IPS DF 6.9 (cell line): Measurements from ENCODE around the gene SRSF6.
"Not testable (repeated sequence)": the region's sequence is repeated elsewhere in the genome, so short reads cannot be mapped to it uniquely, and the experiment has no call there.

ENCODE experiments used
- DNase-seq: peaks from one replicate; pipeline ENCODE4 v3.0.0-alpha.2; 2013; ENCODE audit warnings: low read depth, low spot score
- H3K27ac ChIP-seq: one replicate; pipeline ENCODE4 v1.5.1; 2013; ENCODE audit warnings: low read length, control low read depth
- H3K27me3 ChIP-seq: 2 replicates; pipeline ENCODE4 v1.6.1; 2013; ENCODE audit warnings: mild to moderate bottlenecking, low read length; ENCODE audit not compliant: control insufficient read depth, insufficient read depth
- H3K36me3 ChIP-seq: 2 replicates; pipeline ENCODE4 v1.6.1; 2013; ENCODE audit warnings: low read length; ENCODE audit not compliant: control insufficient read depth, insufficient read depth
- H3K4me1 ChIP-seq: 2 replicates; pipeline ENCODE4 v1.6.1; 2013; ENCODE audit warnings: low read length; ENCODE audit not compliant: control insufficient read depth, insufficient read depth
- H3K4me3 ChIP-seq: 2 replicates; pipeline ENCODE4 v1.5.1; 2013; ENCODE audit warnings: mild to moderate bottlenecking, low read length
- H3K9me3 ChIP-seq: 2 replicates; pipeline ENCODE4 v1.6.1; 2013; ENCODE audit warnings: low read length, inconsistent platforms; ENCODE audit not compliant: control insufficient read depth, insufficient read depth
- WGBS: extraction: QIAGEN DNeasy Blood & Tissue Kit; methylation state at CpG from one replicate; pipeline ENCODE4 v1.1.7; 2013; ENCODE audit warnings: mixed read lengths, missing lambda C conversion rate; ENCODE audit not compliant: insufficient read length, insufficient coverage; 5-methylcytosine and 5-hydroxymethylcytosine counted together

The SRSF6 gene

GRCh38 chr20:43448748-43449535 lies 8.8 kb upstream of the SRSF6 start:
- no CpG with 5 or more reads among the region's 9 CpGs for WGBS
- no peak overlapping the region for H3K27ac ChIP-seq
- H3K4me1 ChIP-seq, result no peaks in the 10 kb centered on the region
- H3K36me3 ChIP-seq, result no peaks in the 10 kb centered on the region
- no peaks in the 10 kb centered on the region for H3K9me3 ChIP-seq
- no peaks in the 10 kb centered on the region for H3K27me3 ChIP-seq
- H3K4me3 ChIP-seq, result no peak overlapping the region
- DNase-seq, result no peak

GRCh38 chr20:43450841-43451799 lies 6.6 kb upstream of the SRSF6 start:
- DNase-seq, result no peak
- Histone ChIP-seq H3K27me3 (no peaks in the 10 kb centered on the region), H3K4me1 (no peaks in the 10 kb centered on the region), H3K4me3 (no peak overlapping the region), H3K27ac (no peak overlapping the region), H3K9me3 (no peaks in the 10 kb centered on the region), H3K36me3 (no peaks in the 10 kb centered on the region)
- 100% methylated on average over 2 of the region's 14 CpGs for WGBS

- WGBS, result no CpG with 5 or more reads among the region's 15 CpGs
- Histone ChIP-seq H3K27ac (no peak overlapping the region), H3K36me3 (no peaks in the 10 kb centered on the region), H3K4me1 (no peaks in the 10 kb centered on the region), H3K27me3 (no peaks in the 10 kb centered on the region), H3K4me3 (no peak overlapping the region), H3K9me3 (no peaks in the 10 kb centered on the region)
- DNase-seq, result no peak
Observed at GRCh38 chr20:43452404-43453126, 5.1 kb upstream of the SRSF6 start.

GRCh38 chr20:43456252-43456651 lies 1.4 kb upstream of the SRSF6 start:
- H3K4me1 ChIP-seq, H3K27ac ChIP-seq, DNase-seq: not testable (repeated sequence)

GRCh38 chr20:43456809-43457639 lies 672 bp upstream of the SRSF6 start:
- Histone ChIP-seq H3K4me3 (peak overlapping the region; percentile 66), H3K9me3 (no peaks in the 10 kb centered on the region), H3K4me1 (no peaks in the 10 kb centered on the region), H3K27ac (no peak overlapping the region), H3K36me3 (peaks cover 13% of the 10 kb centered on the region; the same call in 1 of the 2 replicates), H3K27me3 (no peaks in the 10 kb centered on the region)
- peak; percentile 84 for DNase-seq
- no CpG with 5 or more reads among the region's 53 CpGs for WGBS

More at GRCh38 chr20:43456252-43456651, 1.4 kb upstream of the SRSF6 start:
- H3K4me3 ChIP-seq, H3K27me3 ChIP-seq, H3K9me3 ChIP-seq: not testable (repeated sequence)
- WGBS, result no CpG with 5 or more reads among the region's 8 CpGs
- H3K36me3 ChIP-seq, result peaks cover 13% of the 10 kb centered on the region; the same call in 1 of the 2 replicates

GRCh38 chr20:43458422-43458924 lies 777 bp downstream of the SRSF6 start:
- Histone ChIP-seq H3K9me3 (no peaks in the 10 kb centered on the region), H3K36me3 (peaks cover 21% of the 10 kb centered on the region; the same call in 1 of the 2 replicates), H3K27me3 (no peaks in the 10 kb centered on the region), H3K27ac (no peak overlapping the region), H3K4me3 (peak overlapping the region; percentile 66), H3K4me1 (no peaks in the 10 kb centered on the region)
- WGBS, result no CpG with 5 or more reads among the region's 41 CpGs
- no peak for DNase-seq

GRCh38 chr20:43459022-43459942 lies 1.6 kb downstream of the SRSF6 start:
- no CpG with 5 or more reads among the region's 12 CpGs for WGBS
- peaks cover 23% of the 10 kb centered on the region; the same call in 1 of the 2 replicates for H3K36me3 ChIP-seq
- peak overlapping the region; percentile 66; the same call in 1 of the 2 replicates for H3K4me3 ChIP-seq
- DNase-seq, result no peak
- no peak overlapping the region for H3K27ac ChIP-seq
- H3K4me1 ChIP-seq, result no peaks in the 10 kb centered on the region
- H3K9me3 ChIP-seq, result no peaks in the 10 kb centered on the region
- H3K27me3 ChIP-seq, result no peaks in the 10 kb centered on the region

- 100% methylated on average over 2 of the region's 23 CpGs for WGBS
- H3K4me3 ChIP-seq, result no peak overlapping the region
- DNase-seq, result no peak
- H3K4me1 ChIP-seq, result no peaks in the 10 kb centered on the region
- no peak overlapping the region for H3K27ac ChIP-seq
- H3K36me3 ChIP-seq, result peaks cover 26% of the 10 kb centered on the region; the same call in 1 of the 2 replicates
- H3K27me3 ChIP-seq, result no peaks in the 10 kb centered on the region
- no peaks in the 10 kb centered on the region for H3K9me3 ChIP-seq
Observed at GRCh38 chr20:43460172-43460829, 2.6 kb downstream of the SRSF6 start.
